Measurements from ENCODE around the gene UQCRC1.

The UQCRC1 gene

GRCh38 chr3:48633743-48634142 is 24.3 kb upstream of the UQCRC1 start:
- no peak for DNase-seq (ENCODE audit: low read depth)

DNA sequence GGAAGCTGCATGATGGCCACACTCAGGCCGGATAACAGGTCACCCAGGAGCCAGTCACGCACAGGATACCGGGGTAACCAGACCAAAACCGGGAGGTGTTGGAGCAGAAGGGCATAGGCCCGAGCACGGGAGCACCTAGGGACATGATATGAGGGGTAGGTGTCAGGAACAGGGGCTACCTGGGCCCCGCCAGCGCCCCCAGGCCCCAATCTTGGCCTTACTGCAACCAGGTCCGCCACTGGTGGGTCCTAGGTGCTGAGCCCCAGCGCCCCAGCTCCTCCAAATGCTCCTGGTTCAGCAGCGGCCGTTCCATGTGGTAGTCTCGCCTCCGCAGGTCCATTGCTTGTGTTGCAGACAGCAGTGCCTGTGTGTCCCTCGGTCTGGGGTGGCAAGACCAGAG is 23.8 kb upstream of the UQCRC1 start:
- no peak for DNase-seq (ENCODE audit: low read depth)

- DNase-seq (ENCODE audit: low read depth), result no peak
These were observed 22.3 kb upstream of the UQCRC1 start for GRCh38 chr3:48631516-48632448.

DNA sequence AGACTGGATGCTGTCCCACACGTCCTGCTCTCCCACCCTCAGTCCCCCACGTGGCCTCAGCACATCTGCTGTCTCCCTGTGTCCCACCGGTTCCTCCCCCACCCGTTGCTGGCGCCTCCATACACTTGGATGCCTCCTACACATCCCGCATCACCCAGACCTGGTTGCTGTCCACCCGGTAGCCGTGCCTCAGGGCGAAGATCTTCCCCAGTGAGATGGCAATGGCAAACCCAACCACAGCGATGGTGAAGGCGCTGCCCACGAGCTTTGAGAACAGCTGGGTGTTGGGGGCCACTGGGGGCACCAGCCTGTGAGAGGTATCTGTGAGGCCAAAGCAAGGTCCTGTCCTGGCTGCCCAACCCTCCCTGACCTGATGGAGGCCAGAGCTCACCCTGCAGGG is 21.4 kb upstream of the UQCRC1 start:
- no peak for DNase-seq (ENCODE audit: low read depth)

DNA sequence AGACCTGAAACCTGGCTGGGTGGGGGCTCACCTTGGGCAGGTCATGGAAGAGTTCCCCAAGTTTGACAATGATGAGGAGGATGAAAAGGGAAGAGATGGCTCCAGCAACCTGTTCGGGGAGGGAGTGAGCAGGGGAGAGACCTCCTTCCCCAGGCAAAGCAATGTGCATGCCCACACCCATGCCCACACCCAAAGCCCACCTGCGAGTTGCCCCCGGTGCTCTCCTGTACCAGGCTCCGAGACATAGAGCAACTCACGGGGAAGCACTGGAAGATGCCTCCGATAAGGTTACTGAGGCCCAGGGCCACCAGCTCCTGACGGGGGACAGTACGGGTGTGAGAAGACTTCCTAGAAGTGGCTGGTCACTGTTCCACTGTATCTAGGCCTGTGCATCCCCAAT is 21.0 kb upstream of the UQCRC1 start:
- DNase-seq (ENCODE audit: low read depth), result no peak

DNA sequence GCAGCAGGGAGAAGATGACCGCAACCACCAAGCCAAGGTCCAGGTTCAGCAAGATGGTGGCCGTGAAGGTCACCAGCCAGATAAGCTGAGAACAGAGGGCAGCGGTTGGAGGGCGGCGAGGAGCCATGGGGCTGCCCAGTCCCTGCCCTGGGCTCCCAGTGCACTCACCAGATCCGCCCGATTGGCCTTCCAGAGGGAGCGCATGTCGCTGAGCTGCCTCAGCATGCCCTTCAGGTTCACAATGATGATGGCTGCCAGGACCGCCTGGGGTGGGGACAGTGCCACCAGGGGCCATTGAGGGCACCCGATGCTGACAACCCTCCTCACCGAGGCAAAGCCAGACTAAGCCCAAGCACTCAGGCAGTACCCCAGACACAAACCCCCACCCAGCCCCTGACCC is 20.4 kb upstream of the UQCRC1 start:
- no peak for DNase-seq (ENCODE audit: low read depth)

- no peak for DNase-seq (ENCODE audit: low read depth)
These were observed 19.0 kb upstream of the UQCRC1 start for GRCh38 chr3:48628277-48629017.

- no peak for DNase-seq (ENCODE audit: low read depth)
These were observed 16.2 kb upstream of the UQCRC1 start for GRCh38 chr3:48625600-48625999.

GRCh38 chr3:48624767-48625166 is 15.3 kb upstream of the UQCRC1 start:
- DNase-seq (ENCODE audit: low read depth), result no peak

GRCh38 chr3:48623851-48624547 is 14.6 kb upstream of the UQCRC1 start:
- DNase-seq (ENCODE audit: low read depth), result no peak

DNA sequence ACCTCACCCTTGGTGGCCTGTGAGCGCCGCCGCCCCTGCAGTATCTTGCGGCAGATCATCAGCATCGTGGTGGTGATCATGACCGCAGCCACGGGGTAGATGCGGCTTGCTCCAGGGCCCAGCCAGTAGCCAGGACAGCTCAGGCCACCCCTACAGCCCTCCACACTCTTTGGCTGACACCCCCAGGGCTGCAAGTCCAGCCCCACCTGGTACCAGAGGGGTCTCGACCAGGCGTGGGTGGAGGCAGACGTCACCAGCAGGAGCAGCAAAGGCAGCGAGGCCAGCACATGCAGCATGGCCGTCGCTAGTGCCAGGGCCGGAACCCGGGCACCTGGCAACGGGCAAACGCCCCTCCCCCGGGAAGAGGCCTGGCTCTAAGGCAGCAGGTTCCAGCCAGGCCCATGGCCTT is 12.0 kb upstream of the UQCRC1 start, which contains the start of gene TMEM89:
Gene TMEM89 (minus strand): TSS at position 309 of the 409 bp plus-strand sequence. CDS start 13 bp downstream, at position 296.
- no peak for DNase-seq (ENCODE audit: low read depth)

DNA sequence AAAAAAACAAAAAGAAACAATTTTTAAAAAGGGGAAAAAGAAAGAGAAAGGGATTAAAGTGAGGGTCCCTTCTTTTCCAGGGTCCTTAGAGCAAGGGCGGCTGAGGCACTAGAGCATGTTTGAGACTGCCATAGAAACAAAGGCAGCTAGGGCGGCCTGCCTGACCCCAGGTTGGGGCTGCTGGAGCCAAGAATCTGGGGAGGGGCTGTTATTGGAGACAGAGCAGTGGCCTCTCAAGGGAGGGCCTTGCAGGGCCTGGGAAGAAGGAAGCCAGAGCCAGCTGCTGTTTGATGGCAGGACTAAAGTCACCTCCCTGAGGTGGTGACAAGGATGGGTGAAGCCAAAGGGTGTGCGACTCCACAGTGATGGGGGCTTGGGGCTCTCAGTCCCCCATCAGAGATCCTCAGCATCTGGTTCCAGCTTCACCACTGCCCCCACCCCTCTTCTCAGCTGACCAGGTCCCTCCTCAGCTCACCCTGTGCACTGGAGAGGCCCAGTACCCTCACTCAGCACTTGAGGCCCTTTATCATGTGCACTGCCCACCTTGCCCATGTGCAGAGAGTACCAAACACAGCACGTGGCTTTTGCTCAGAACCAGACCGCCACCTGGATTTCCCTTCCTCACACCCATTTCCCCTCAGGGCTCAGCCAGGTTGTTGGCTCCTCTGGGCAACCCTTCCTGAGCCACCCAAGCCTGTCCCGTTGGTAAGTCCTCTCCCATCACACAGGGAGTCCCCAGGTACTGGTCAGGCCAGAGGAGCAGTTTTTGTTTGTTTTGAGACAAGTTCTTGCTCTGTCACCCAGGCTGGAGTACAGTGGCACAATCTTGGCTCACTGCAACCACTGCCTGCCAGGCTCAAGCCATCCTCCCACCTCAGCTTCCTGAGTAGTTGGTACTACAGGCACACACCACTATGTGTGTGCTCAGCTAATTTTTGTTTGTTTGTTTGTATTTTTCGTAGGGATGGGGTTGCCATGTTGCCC is 10.4 kb upstream of the UQCRC1 start:
- DNase-seq (ENCODE audit: low read depth), result no peak

GRCh38 chr3:48617559-48617958 is 8.1 kb upstream of the UQCRC1 start:
- DNase-seq (ENCODE audit: low read depth), result no peak

DNA sequence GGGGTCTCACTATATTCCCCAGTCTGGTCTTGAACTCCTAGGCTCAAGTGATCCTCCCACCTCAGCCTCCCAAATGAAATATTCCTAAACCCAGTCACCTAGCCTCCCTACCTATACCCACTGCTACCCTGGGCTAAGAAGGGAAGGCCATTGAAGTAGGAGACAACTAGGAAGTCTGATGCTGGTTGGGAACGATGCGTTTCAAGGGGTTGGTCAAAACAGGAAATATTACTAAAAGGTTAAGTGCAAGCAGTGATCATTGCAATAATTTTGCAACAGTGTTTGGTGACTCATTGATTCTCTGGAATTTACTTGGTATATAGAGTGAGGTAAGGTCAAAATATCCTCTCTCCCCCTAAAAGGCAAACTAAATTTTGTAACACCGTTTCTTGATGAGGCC is 4.6 kb upstream of the UQCRC1 start:
- peak; percentile 33 for DNase-seq (ENCODE audit: low read depth)

GRCh38 chr3:48612309-48612708 is 2.9 kb upstream of the UQCRC1 start:
- no peak for DNase-seq (ENCODE audit: low read depth)

GRCh38 chr3:48607519-48607918 is 1.9 kb downstream of the UQCRC1 start:
- DNase-seq (ENCODE audit: low read depth), result no peak

GRCh38 chr3:48601622-48601994 is 7.8 kb downstream of the UQCRC1 start:
- no peak for DNase-seq (ENCODE audit: low read depth)

DNA sequence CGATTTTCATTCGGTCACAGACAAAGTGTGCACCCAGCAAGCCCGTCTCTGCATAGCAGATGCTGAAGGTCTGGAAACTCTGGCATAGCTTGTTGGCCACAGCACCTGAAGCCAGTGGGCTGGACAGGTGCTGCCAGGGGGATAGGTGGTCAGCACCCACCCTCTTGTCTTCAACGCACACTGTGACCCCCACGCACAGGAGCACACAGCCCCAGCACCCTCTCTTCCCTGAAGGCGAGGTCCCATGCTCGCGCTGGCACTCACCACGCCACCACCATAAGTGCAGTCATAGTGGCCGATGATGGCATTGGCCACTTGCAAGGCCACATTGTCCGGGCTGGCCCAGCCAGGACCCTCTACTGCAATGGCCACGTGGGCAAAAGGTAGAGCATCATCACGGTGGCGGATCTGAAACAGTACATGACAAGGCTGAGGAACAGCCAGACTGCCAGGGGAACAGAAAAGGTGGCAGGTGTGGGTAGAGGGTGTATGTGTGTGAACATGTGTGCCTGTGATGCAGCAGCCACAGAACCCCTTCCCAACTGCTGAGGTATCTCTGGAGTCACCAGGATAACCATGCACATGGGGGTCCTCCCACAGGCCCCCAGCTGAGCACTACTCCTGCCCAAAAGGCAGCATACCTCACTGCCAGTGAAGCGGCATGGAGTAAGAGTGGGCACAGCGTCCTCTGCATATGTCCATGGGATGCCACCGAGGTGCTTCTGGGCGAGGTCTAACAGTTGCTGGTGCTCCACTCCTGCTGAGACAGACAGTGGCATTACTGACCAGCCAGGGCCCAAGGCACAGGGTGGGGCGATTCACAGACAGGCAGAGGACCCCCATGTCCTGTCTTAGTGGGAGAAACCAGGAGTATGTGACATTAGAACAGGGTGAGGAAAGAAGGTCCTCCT is 8.5 kb downstream of the UQCRC1 start:
- DNase-seq (ENCODE audit: low read depth), result no peak

- no peak for DNase-seq (ENCODE audit: low read depth)
These were observed 9.7 kb downstream of the UQCRC1 start for GRCh38 chr3:48599509-48600285.
